Measurements from ENCODE around the gene C1orf122.
A peak's percentile ranks its signal among the peaks of the same experiment; 100 is the strongest.

Gene C1orf122

DNA sequence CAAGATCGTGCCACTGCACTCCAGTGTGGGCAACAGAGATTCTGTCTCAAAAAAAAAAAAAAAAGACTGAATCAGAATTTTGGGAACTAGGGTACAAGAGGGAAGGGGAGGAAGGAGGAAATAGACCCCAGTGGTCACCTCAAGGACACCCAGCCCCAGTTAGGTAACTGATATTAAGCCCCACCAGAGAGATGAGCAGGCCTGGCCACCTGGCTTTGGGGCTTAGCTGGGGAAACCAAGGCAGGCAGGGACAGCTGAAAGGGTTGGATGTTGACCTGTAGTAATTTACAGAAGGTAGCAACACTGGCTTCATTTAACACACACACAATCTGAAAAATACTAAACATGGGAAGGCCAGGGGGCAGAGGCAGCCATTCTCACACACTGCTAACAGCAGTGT, 5.2 kb upstream of the C1orf122 start:
- DNase-seq, result no peak

- no peak for DNase-seq
Measured at GRCh38 chr1:37807220-37807554, 403 bp upstream of the C1orf122 start.

GRCh38 chr1:37808369-37809319, 1.1 kb downstream of the C1orf122 start:
- DNase-seq, result no peak

DNA sequence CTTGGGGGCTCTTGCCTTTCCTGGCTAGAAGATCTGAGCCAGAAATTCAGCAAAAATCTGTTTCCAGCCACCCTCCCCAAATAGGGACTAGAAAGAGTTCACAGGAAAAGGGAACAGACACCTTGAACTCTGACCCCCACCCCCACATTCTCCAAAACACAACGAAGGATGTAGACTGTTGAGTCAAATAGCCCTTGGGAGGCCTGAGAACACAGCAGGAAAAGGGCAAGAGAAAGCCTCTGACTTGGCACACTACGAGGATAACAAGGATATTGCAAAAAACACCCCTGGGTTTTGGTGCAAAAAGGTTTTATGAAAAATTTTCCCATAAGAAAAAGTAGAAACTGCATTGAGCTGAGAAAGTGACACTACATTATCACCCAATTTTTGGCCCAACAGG, 2.4 kb downstream of the C1orf122 start:
- no peak for DNase-seq

DNA sequence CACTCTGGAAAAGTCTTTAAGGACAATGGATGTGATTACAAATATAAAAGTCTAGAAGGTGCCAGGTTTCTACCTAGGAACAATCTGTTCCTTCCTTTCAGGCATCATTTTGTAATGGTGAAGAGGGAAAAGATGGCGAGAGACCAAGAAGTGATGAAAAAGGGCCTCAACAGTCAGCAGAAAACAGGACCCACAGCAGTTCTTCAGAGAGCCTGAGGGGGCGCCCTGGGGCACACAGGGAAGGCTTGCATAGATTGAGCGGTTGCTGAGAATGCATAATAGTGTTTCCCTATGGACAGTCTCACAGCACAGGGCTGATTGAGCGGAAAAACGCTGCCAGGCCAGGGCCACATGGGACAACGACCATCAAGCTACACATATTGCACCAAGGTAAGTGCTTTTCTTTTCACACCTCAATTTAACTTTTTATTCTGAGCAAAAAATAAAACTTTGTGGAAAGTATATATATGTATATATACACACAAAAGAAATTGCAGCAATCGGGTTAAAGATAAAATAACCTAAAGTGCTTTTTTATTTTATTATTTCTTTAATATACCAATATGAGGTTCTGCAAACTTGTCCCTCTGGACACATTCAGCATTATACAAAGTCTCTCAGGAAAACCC, 3.6 kb downstream of the C1orf122 start:
- peak; percentile 48 for DNase-seq

- DNase-seq, result no peak
Measured at GRCh38 chr1:37813529-37814145, 6.0 kb downstream of the C1orf122 start.

GRCh38 chr1:37814252-37814651, 6.7 kb downstream of the C1orf122 start:
- DNase-seq, result no peak

GRCh38 chr1:37817481-37817880, 9.9 kb downstream of the C1orf122 start:
- no peak for DNase-seq

GRCh38 chr1:37821481-37821880, 13.9 kb downstream of the C1orf122 start:
- DNase-seq, result no peak

DNA sequence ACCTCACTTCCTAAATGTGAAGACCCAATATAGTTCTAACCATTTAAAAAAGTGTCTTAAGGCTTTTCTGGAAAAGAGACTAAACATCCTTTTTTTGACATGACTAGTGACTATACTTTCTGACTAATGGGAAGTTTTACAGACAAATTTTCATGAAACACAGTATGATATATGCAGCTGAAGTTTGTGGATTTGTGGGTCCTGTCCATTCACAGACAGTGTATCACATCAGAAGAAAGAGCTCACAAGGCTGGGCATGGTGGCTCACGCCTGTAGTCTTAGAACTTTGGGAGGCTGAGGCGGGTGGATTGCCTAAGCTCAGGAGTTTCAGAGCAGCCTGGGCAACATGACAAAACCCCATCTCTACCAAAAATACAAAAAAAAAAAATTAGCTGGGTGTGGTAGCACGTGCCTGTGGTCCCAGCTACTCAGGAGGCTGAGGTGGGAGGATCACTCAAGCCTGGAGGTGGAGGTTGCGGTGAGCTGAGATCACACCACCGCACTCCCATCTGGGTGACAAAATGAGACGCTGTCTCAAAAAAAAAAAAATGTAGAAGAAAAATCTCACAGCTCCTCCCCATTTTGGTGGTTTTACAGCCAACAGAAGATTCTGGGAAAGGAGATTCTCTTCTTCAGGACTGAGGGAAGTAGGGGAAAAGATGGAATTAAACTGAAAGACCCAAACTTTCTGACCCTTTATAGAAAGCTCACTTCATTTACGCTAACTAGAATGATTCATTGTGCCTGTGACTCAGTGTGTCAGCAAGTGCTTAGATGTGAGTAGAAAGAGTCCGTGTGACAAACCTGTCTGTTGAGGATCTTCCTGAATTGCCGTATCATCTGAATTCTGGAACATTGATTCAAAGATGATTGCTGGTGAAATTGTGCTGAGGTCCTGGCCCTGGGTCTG, 15.6 kb downstream of the C1orf122 start:
- no peak for DNase-seq

DNA sequence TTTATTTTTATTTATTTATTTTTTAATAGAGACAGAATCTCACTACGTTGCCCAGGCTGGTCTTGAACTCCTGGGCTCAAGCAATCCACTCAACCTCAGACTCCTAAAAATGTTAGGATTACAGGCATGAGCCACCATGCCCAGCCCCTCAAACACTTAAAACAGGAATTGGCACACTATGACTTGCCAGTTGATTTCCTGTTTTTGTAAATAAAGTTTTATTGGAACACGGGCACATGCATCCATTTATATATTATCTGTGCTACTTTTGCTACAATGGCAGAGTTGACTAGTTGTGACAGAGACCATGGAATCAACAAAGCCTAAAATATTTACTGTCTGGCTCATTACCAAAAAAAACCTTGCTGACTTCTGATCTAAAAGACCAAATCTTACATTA, 16.4 kb downstream of the C1orf122 start:
- DNase-seq, result no peak

DNA sequence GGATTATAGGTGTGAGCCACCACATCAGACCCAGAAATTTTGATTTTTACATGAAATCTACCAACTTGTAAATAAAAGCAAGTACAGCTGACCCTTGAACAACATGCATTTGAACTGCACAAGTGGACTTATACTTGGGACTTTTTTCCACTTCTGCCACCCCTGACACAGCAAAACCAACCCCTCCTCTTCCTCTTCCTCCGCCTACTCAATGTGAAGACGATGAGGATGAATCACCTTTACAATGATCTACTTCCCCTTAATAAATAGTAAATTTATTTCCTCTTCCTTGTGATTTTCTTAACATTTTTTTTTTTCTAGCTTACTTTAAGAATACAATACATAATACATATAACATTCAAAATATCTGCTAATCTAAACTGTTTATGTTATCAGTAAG, 17.9 kb downstream of the C1orf122 start:
- no peak for DNase-seq

- no peak for DNase-seq
Measured at GRCh38 chr1:37828410-37829074, 21.0 kb downstream of the C1orf122 start.

GRCh38 chr1:37831109-37831508, 23.5 kb downstream of the C1orf122 start:
- no peak for DNase-seq

- DNase-seq, result no peak
Measured at GRCh38 chr1:37831809-37832208, 24.2 kb downstream of the C1orf122 start.

GRCh38 chr1:37836788-37837187, 29.2 kb downstream of the C1orf122 start:
- DNase-seq, result no peak

- no peak for DNase-seq
Measured at GRCh38 chr1:37839676-37840075, 32.1 kb downstream of the C1orf122 start.

GRCh38 chr1:37840711-37841110, 33.1 kb downstream of the C1orf122 start:
- no peak for DNase-seq

DNA sequence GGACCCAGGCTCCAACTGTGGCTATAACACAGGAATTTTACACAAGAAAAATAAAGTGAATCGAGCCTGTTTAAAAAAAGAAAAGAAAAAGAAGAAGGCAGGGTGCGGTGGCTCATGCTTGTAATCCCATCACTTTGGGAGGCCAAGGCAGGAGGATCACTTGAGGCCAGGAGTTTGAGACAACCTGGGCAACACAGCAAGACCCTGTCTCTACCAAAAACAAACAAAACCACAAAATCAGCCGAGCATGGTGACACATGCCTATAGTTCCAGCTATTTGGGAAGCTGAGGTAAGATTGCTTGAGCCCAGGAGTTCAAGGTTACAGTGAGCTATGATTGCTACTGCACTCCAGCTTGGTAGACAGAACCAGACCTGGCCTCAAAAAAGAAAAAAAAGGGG, 34.1 kb downstream of the C1orf122 start:
- no peak for DNase-seq

GRCh38 chr1:37844536-37844935, 36.9 kb downstream of the C1orf122 start:
- DNase-seq, result no peak

GRCh38 chr1:37845049-37845646, 37.6 kb downstream of the C1orf122 start:
- DNase-seq, result no peak

DNA sequence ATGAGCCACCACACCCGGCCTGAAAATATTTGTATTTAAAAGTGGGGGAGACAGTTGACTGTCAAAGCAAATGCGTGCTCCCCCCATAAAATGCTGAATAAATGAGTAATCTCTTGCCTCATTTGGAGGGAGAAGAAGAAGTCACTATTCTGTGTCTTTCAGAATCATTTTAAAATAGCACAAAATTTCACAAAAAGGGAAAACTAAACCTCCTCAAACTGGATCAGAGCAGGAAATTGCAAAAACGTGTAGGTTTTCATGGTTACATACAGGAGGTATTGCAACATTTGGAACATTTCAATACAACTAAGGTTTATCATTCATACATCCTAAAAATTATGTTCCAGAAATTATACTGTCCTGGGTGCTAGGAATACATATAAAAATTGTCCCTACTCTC, 38.2 kb downstream of the C1orf122 start:
- DNase-seq, result no peak

All from activated T-cell treated with anti-CD3 and anti-CD28 coated beads for 4 hours (primary cell).